AG04449 (cell line): ENCODE data around the gene ATXN1.
"Not testable (repeated sequence)": the region's sequence is repeated elsewhere in the genome, so short reads cannot be mapped to it uniquely, and the experiment has no call there.

Experiments used
- CTCF ChIA-PET: fragments of 350-600 bp; formaldehyde crosslinking; extraction: SDS; loops from one replicate; lab custom pipeline; 2021; ENCODE audit warnings: antibody characterized with exemption; lab: Yijun Ruan, JAX
- POLR2A ChIA-PET: fragments of 400-600, 350-600 bp; formaldehyde crosslinking; extraction: SDS; loops from one replicate; lab custom pipeline; 2020; ENCODE audit warnings: antibody characterized with exemption, inconsistent platforms; lab: Yijun Ruan, JAX
- DNase-seq: peaks from one replicate; pipeline ENCODE4 v3.0.0-alpha.2; 2010; ENCODE audit warnings: low read depth, low spot score
- H3K4me3 ChIP-seq: 2 replicates; pipeline ENCODE4 v1.5.1; 2011; ENCODE audit warnings: low read depth, mild to moderate bottlenecking, control low read depth, low read length
- TF ChIP-seq, protein P1 (sequence below): IDR thresholded peaks from one replicate; pipeline ENCODE4 v1.5.1; 2011; ENCODE audit warnings: mild to moderate bottlenecking, moderate library complexity, low read length, control low read depth, inconsistent platforms; ENCODE audit not compliant: insufficient read depth; ENCODE audit errors: missing control alignments

The ATXN1 gene

DNA sequence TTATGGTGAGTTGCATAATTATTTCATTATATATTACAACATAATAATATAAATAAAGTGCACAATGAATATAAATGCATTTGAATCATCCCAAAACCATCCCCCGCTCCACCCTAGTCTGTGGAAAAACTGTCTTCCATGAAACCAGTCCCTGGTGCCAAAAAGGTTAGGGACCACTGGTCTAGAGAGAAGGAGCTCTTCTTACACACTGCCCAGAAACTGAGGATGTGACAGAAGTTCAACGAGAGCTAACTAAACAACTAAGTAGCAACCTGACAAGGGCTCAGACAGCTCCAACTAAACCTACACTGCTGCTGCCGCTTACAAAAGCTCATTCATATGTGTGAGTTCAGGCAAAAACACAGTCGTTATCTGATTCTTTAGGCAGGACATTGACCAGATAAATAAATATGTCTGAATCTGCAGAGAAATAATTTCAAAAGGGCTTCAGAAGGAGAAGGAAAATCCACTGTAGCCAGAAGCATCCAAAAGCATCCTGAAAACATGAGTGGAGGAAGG is 125.9 kb downstream of the ATXN1 start:
- POLR2A ChIA-PET = interaction anchor here (0.9 to 1.2 kb wide), 3 partner anchors 16 to 127 kb away, joined by 3 to 5 read pairs (median 3); no protein-coding TSS in a partner anchor
- TF ChIP-seq, protein P1, sequence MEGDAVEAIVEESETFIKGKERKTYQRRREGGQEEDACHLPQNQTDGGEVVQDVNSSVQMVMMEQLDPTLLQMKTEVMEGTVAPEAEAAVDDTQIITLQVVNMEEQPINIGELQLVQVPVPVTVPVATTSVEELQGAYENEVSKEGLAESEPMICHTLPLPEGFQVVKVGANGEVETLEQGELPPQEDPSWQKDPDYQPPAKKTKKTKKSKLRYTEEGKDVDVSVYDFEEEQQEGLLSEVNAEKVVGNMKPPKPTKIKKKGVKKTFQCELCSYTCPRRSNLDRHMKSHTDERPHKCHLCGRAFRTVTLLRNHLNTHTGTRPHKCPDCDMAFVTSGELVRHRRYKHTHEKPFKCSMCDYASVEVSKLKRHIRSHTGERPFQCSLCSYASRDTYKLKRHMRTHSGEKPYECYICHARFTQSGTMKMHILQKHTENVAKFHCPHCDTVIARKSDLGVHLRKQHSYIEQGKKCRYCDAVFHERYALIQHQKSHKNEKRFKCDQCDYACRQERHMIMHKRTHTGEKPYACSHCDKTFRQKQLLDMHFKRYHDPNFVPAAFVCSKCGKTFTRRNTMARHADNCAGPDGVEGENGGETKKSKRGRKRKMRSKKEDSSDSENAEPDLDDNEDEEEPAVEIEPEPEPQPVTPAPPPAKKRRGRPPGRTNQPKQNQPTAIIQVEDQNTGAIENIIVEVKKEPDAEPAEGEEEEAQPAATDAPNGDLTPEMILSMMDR = no peak
- no peak overlapping the region for H3K4me3 ChIP-seq
- CTCF ChIA-PET = interaction anchor here (1.0 to 2.5 kb wide), 3 partner anchors 11 to 128 kb away, joined by 3 to 7 read pairs (median 6); partner anchors contain the start of gene ATXN1
- no peak for DNase-seq

DNA sequence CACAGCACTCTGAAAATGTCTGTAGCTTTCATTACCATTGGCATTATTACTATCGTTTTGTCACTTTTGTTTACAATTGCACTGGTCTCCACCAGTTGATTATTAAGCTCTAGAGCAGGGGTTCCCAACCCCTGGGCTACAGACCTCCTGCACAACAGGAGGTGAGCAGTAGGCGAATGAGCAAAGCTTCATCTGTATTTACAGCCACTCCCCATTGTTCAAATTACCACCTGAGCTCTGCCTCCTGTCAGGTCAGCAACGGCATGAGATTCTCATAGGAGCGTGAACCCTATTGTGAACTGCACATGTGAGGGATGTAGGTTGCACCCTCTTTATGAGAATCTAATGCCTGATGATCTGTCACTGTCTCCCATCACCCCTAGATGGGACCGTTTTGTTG is 126.4 kb downstream of the ATXN1 start:
- POLR2A ChIA-PET = interaction anchor here (0.9 to 1.1 kb wide), 2 partner anchors 15 to 127 kb away, joined by 3 to 5 read pairs; no protein-coding TSS in a partner anchor

DNA sequence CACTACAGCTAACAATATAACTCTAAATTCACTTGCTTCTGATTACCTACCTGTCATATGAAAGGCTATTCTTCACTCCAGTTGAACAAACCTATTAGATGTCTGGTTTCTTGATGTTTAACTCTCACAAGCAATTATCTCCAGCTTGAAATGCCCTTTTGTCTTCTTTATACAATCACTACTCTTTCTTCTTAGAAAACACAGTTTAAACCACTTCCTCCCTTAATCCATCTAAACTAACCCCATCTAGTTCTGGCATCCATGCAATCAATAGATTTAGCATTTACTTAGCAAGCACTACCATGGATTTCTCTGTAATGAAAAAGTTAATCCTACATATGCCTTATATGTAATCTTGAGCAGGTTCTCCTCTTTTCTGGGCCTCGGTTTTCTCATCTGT is 127.3 kb downstream of the ATXN1 start:
- ChIA-PET POLR2A (no interaction called here), CTCF (interaction anchor here (1.0 to 2.5 kb wide), 3 partner anchors 12 to 129 kb away, joined by 3 to 7 read pairs (median 5); partner anchors contain the start of gene ATXN1)
- TF ChIP-seq, protein P1 = no peak
- H3K4me3 ChIP-seq = no peak overlapping the region
- no peak for DNase-seq

More for the DNA sequence above, 126.4 kb downstream of the ATXN1 start:
- no peak for DNase-seq
- TF ChIP-seq, protein P1 = no peak
- no peak overlapping the region for H3K4me3 ChIP-seq
- CTCF ChIA-PET = interaction anchor here (1.0 to 2.5 kb wide), 3 partner anchors 11 to 128 kb away, joined by 3 to 7 read pairs (median 6); partner anchors contain the start of gene ATXN1

DNA sequence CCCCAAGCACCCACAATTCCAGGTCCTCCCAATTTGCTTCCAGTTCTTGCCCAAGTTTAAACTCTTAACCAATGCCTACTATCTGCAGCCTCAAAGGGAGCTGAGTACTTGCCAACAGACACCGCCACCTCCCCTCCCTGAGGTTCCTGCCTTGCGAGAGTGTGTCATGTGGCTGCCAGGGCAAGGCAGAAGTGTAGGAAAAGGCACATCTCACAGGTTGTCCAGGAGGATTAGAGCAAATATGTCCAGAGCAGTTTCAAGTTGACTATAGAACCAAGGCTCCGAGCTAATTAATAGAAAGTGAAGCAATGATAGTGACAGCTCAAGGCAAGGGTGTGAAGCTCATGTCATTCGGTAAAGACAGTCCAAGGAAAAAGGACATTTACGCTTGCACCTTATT is 127.8 kb downstream of the ATXN1 start:
- POLR2A ChIA-PET = no interaction called here
- TF ChIP-seq, protein P1 = no peak
- H3K4me3 ChIP-seq = no peak overlapping the region
- no peak for DNase-seq
- CTCF ChIA-PET = interaction anchor here (1.2 to 2.5 kb wide), 2 partner anchors 13 to 130 kb away, joined by 5 to 7 read pairs; no protein-coding TSS in a partner anchor

DNA sequence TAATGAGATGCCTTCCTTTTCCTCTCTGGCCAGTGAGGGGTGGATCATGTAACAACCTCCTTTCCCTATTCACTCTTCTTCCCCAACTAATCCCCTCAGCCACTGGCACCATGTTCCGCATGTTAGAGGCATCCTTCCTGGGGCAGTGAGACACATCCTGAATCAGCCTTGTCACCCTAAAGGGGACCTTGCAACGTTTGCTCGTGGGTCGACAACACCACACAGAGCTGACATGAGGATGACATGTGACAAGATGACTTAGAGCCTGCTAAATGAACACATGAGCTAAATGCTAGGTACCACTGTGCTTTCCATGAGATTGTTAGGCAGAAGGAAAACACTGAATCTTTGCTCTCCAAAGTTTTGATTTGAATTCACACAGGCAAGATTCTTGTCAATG is 129.2 kb downstream of the ATXN1 start:
- TF ChIP-seq, protein P1 = no peak
- ChIA-PET CTCF (no interaction called here), POLR2A (no interaction called here)
- no peak overlapping the region for H3K4me3 ChIP-seq
- DNase-seq = no peak

DNA sequence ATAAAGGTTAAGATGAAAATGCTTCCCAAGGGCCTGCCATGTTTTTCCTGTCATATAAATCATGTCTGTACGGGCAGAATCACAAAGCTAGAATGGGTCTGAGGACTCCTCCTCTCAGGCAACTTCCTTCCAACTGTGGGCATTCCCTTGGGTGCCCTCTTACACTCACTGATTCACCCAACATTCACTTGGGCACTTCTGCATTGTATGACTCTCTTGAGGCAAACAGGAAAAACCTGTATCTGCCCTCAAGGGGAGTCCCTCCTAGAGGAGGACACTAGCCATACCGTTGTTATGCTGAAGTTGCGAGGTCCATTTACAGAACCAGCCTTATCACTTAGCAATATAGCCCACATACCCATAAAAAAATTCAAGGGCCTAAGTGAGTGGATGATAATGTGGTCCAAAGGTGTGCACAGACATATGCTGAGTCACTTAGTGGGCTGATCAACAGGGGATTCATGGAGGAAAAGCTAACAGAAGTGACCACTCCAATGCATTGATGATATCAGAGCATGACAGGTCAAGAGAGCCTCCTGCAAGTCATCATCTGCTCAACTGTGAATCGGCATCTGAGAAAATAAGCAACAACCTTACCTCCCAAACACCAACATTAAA is 131.1 kb downstream of the ATXN1 start:
- TF ChIP-seq, protein P1 = no peak
- no peak overlapping the region for H3K4me3 ChIP-seq
- no peak for DNase-seq
- CTCF ChIA-PET = no interaction called here
- POLR2A ChIA-PET = no interaction called here

DNA sequence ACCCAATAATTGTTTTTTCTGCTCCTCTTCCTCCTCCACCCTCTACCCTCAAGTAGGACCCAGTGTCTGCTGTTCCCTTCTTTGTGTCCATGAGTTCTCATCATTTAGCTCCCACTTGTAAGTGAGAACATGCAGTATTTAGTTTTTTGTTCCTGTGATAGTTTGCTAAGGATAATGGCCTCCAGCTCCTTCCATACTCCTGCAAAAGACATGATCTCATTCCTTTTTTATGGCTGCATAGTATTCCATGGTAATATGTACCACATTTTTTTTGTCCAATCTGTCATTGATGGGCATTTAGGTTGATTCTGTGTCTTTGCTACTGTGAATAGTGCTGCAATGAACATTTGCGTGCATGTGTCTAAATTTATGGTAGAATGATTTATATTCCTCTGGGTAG is 132.7 kb downstream of the ATXN1 start:
- H3K4me3 ChIP-seq, POLR2A ChIA-PET, DNase-seq: not testable (repeated sequence)
- CTCF ChIA-PET = interaction anchor here (0.6 kb wide), 1 partner anchor 462 kb away, joined by 3 read pairs; no protein-coding TSS in a partner anchor
